ENCODE measurements around the gene KCNIP4.

Gene KCNIP4

GRCh38 chr4:21811565-21811964, 137.0 kb downstream of the KCNIP4 start:
- H3K56ac ChIP-seq (ENCODE audit: low read length) = no peak overlapping the region
- no peak overlapping the region for H3K4me2 ChIP-seq (ENCODE audit: low read length)
- WGBS (ENCODE audit: extremely low coverage, insufficient coverage, low lambda C conversion rate) = no CpG with 5 or more reads among the region's 1 CpG
- H3K79me2 ChIP-seq (ENCODE audit: control insufficient read depth, insufficient read depth, low read length) = no peaks in the 10 kb centered on the region
- H2BK15ac ChIP-seq (replicated peaks; ENCODE audit: low read depth) = no peak overlapping the region
- H3K4me3 ChIP-seq (ENCODE audit: low read length) = no peak overlapping the region
- no peaks in the 10 kb centered on the region for H3K4me1 ChIP-seq (ENCODE audit: control insufficient read depth, low read depth, low read length)
- no peaks in the 10 kb centered on the region for H3K36me3 ChIP-seq (ENCODE audit: control insufficient read depth, insufficient read depth, low read length)
- H3K4ac ChIP-seq (ENCODE audit: low read depth, low read length) = no peak overlapping the region
- H3K27ac ChIP-seq (ENCODE audit: low read depth, low read length) = no peak overlapping the region
- H2AK5ac ChIP-seq (ENCODE audit: low read length) = no peak overlapping the region
- H2BK120ac ChIP-seq (ENCODE audit: low read depth, low read length) = no peak overlapping the region
- DNase-seq = peak; percentile 21
- no peaks in the 10 kb centered on the region for H3K79me1 ChIP-seq (ENCODE audit: low read length)
- no peak overlapping the region for H3K23ac ChIP-seq (ENCODE audit: low read length)
- H3K27me3 ChIP-seq (ENCODE audit: insufficient read depth, low read length, poor library complexity) = no peaks in the 10 kb centered on the region
- no peak overlapping the region for H4K5ac ChIP-seq (ENCODE audit: low read length)
- no peak overlapping the region for H3K9ac ChIP-seq (ENCODE audit: low read length)
- no peak overlapping the region for H2BK5ac ChIP-seq (ENCODE audit: low read length)
- no peak overlapping the region for H3K18ac ChIP-seq (ENCODE audit: low read length)
- H4K8ac ChIP-seq (ENCODE audit: low read depth, low read length) = no peak overlapping the region

- Histone ChIP-seq H2BK5ac (ENCODE audit: low read length) (no peak overlapping the region), H3K23ac (ENCODE audit: low read length) (no peak overlapping the region), H3K4ac (ENCODE audit: low read depth, low read length) (no peak overlapping the region), H3K79me1 (ENCODE audit: low read length) (no peaks in the 10 kb centered on the region), H2BK15ac (replicated peaks; ENCODE audit: low read depth) (no peak overlapping the region), H3K56ac (ENCODE audit: low read length) (no peak overlapping the region), H3K27ac (ENCODE audit: low read depth, low read length) (no peak overlapping the region), H3K36me3 (ENCODE audit: control insufficient read depth, insufficient read depth, low read length) (no peaks in the 10 kb centered on the region), H4K5ac (ENCODE audit: low read length) (no peak overlapping the region), H3K27me3 (ENCODE audit: insufficient read depth, low read length, poor library complexity) (no peaks in the 10 kb centered on the region), H2BK120ac (ENCODE audit: low read depth, low read length) (no peak overlapping the region), H3K4me2 (ENCODE audit: low read length) (no peak overlapping the region), H3K4me1 (ENCODE audit: control insufficient read depth, low read depth, low read length) (no peaks in the 10 kb centered on the region), H3K79me2 (ENCODE audit: control insufficient read depth, insufficient read depth, low read length) (no peaks in the 10 kb centered on the region), H4K8ac (ENCODE audit: low read depth, low read length) (no peak overlapping the region), H3K9ac (ENCODE audit: low read length) (no peak overlapping the region), H3K18ac (ENCODE audit: low read length) (no peak overlapping the region), H2AK5ac (ENCODE audit: low read length) (no peak overlapping the region), H3K4me3 (ENCODE audit: low read length) (no peak overlapping the region)
- no peak for DNase-seq
- WGBS (ENCODE audit: extremely low coverage, insufficient coverage, low lambda C conversion rate) = no CpG with 5 or more reads among the region's 3 CpGs
Measured at GRCh38 chr4:21806991-21807390, 141.6 kb downstream of the KCNIP4 start.

- DNase-seq = no peak
- H3K36me3 ChIP-seq (ENCODE audit: control insufficient read depth, insufficient read depth, low read length) = no peaks in the 10 kb centered on the region
- H3K27me3 ChIP-seq (ENCODE audit: insufficient read depth, low read length, poor library complexity) = no peaks in the 10 kb centered on the region
- no peak overlapping the region for H3K27ac ChIP-seq (ENCODE audit: low read depth, low read length)
- no CpG with 5 or more reads among the region's 1 CpG for WGBS (ENCODE audit: extremely low coverage, insufficient coverage, low lambda C conversion rate)
- no peaks in the 10 kb centered on the region for H3K79me1 ChIP-seq (ENCODE audit: low read length)
- no peak overlapping the region for H4K8ac ChIP-seq (ENCODE audit: low read depth, low read length)
- H3K4me1 ChIP-seq (ENCODE audit: control insufficient read depth, low read depth, low read length) = no peaks in the 10 kb centered on the region
- no peak overlapping the region for H3K4me2 ChIP-seq (ENCODE audit: low read length)
- no peak overlapping the region for H2BK15ac ChIP-seq (replicated peaks; ENCODE audit: low read depth)
- no peak overlapping the region for H2BK5ac ChIP-seq (ENCODE audit: low read length)
- H3K56ac ChIP-seq (ENCODE audit: low read length) = no peak overlapping the region
- H2BK120ac ChIP-seq (ENCODE audit: low read depth, low read length) = no peak overlapping the region
- no peak overlapping the region for H3K4ac ChIP-seq (ENCODE audit: low read depth, low read length)
- H3K9ac ChIP-seq (ENCODE audit: low read length) = no peak overlapping the region
- no peak overlapping the region for H3K4me3 ChIP-seq (ENCODE audit: low read length)
- no peak overlapping the region for H2AK5ac ChIP-seq (ENCODE audit: low read length)
- H4K5ac ChIP-seq (ENCODE audit: low read length) = no peak overlapping the region
- H3K18ac ChIP-seq (ENCODE audit: low read length) = no peak overlapping the region
- no peak overlapping the region for H3K23ac ChIP-seq (ENCODE audit: low read length)
- H3K79me2 ChIP-seq (ENCODE audit: control insufficient read depth, insufficient read depth, low read length) = no peaks in the 10 kb centered on the region
Measured at GRCh38 chr4:21802406-21802805, 146.2 kb downstream of the KCNIP4 start.

- Histone ChIP-seq H4K5ac (ENCODE audit: low read length) (no peak overlapping the region), H3K18ac (ENCODE audit: low read length) (no peak overlapping the region), H2AK5ac (ENCODE audit: low read length) (no peak overlapping the region), H3K4me1 (ENCODE audit: control insufficient read depth, low read depth, low read length) (no peaks in the 10 kb centered on the region), H3K56ac (ENCODE audit: low read length) (no peak overlapping the region), H3K4me3 (ENCODE audit: low read length) (no peak overlapping the region), H2BK5ac (ENCODE audit: low read length) (no peak overlapping the region), H3K4me2 (ENCODE audit: low read length) (no peak overlapping the region), H3K4ac (ENCODE audit: low read depth, low read length) (no peak overlapping the region), H3K79me2 (ENCODE audit: control insufficient read depth, insufficient read depth, low read length) (no peaks in the 10 kb centered on the region), H3K27me3 (ENCODE audit: insufficient read depth, low read length, poor library complexity) (no peaks in the 10 kb centered on the region), H3K79me1 (ENCODE audit: low read length) (no peaks in the 10 kb centered on the region), H4K8ac (ENCODE audit: low read depth, low read length) (no peak overlapping the region), H3K27ac (ENCODE audit: low read depth, low read length) (no peak overlapping the region), H3K36me3 (ENCODE audit: control insufficient read depth, insufficient read depth, low read length) (no peaks in the 10 kb centered on the region), H3K9ac (ENCODE audit: low read length) (no peak overlapping the region), H2BK15ac (replicated peaks; ENCODE audit: low read depth) (no peak overlapping the region), H2BK120ac (ENCODE audit: low read depth, low read length) (no peak overlapping the region), H3K23ac (ENCODE audit: low read length) (no peak overlapping the region)
- DNase-seq = no peak
- no CpG with 5 or more reads among the region's 5 CpGs for WGBS (ENCODE audit: extremely low coverage, insufficient coverage, low lambda C conversion rate)
Measured at GRCh38 chr4:21801661-21802385, 146.7 kb downstream of the KCNIP4 start.

GRCh38 chr4:21795091-21795490, 153.5 kb downstream of the KCNIP4 start:
- Histone ChIP-seq H3K27me3 (ENCODE audit: insufficient read depth, low read length, poor library complexity) (no peaks in the 10 kb centered on the region), H3K9ac (ENCODE audit: low read length) (no peak overlapping the region), H3K36me3 (ENCODE audit: control insufficient read depth, insufficient read depth, low read length) (no peaks in the 10 kb centered on the region), H3K4me3 (ENCODE audit: low read length) (no peak overlapping the region), H3K4me1 (ENCODE audit: control insufficient read depth, low read depth, low read length) (no peaks in the 10 kb centered on the region), H3K4me2 (ENCODE audit: low read length) (no peak overlapping the region), H3K23ac (ENCODE audit: low read length) (no peak overlapping the region), H3K18ac (ENCODE audit: low read length) (no peak overlapping the region), H3K27ac (ENCODE audit: low read depth, low read length) (no peak overlapping the region), H2BK120ac (ENCODE audit: low read depth, low read length) (no peak overlapping the region), H4K5ac (ENCODE audit: low read length) (no peak overlapping the region), H3K79me2 (ENCODE audit: control insufficient read depth, insufficient read depth, low read length) (no peaks in the 10 kb centered on the region), H2BK5ac (ENCODE audit: low read length) (no peak overlapping the region), H4K8ac (ENCODE audit: low read depth, low read length) (no peak overlapping the region), H2AK5ac (ENCODE audit: low read length) (no peak overlapping the region), H2BK15ac (replicated peaks; ENCODE audit: low read depth) (no peak overlapping the region), H3K56ac (ENCODE audit: low read length) (no peak overlapping the region), H3K79me1 (ENCODE audit: low read length) (no peaks in the 10 kb centered on the region), H3K4ac (ENCODE audit: low read depth, low read length) (no peak overlapping the region)
- no CpG with 5 or more reads among the region's 9 CpGs for WGBS (ENCODE audit: extremely low coverage, insufficient coverage, low lambda C conversion rate)
- no peak for DNase-seq

GRCh38 chr4:21792736-21793135, 155.8 kb downstream of the KCNIP4 start:
- H2BK15ac ChIP-seq (replicated peaks; ENCODE audit: low read depth) = no peak overlapping the region
- H3K4ac ChIP-seq (ENCODE audit: low read depth, low read length) = no peak overlapping the region
- H2BK120ac ChIP-seq (ENCODE audit: low read depth, low read length) = no peak overlapping the region
- H3K79me1 ChIP-seq (ENCODE audit: low read length) = no peaks in the 10 kb centered on the region
- H2AK5ac ChIP-seq (ENCODE audit: low read length) = no peak overlapping the region
- H3K27ac ChIP-seq (ENCODE audit: low read depth, low read length) = no peak overlapping the region
- no peak overlapping the region for H3K4me2 ChIP-seq (ENCODE audit: low read length)
- H3K56ac ChIP-seq (ENCODE audit: low read length) = no peak overlapping the region
- H3K79me2 ChIP-seq (ENCODE audit: control insufficient read depth, insufficient read depth, low read length) = no peaks in the 10 kb centered on the region
- no peaks in the 10 kb centered on the region for H3K27me3 ChIP-seq (ENCODE audit: insufficient read depth, low read length, poor library complexity)
- no peaks in the 10 kb centered on the region for H3K36me3 ChIP-seq (ENCODE audit: control insufficient read depth, insufficient read depth, low read length)
- no peak overlapping the region for H3K18ac ChIP-seq (ENCODE audit: low read length)
- DNase-seq = no peak
- H4K5ac ChIP-seq (ENCODE audit: low read length) = no peak overlapping the region
- no peaks in the 10 kb centered on the region for H3K4me1 ChIP-seq (ENCODE audit: control insufficient read depth, low read depth, low read length)
- H3K23ac ChIP-seq (ENCODE audit: low read length) = no peak overlapping the region
- H3K9ac ChIP-seq (ENCODE audit: low read length) = no peak overlapping the region
- H2BK5ac ChIP-seq (ENCODE audit: low read length) = no peak overlapping the region
- no peak overlapping the region for H3K4me3 ChIP-seq (ENCODE audit: low read length)
- no peak overlapping the region for H4K8ac ChIP-seq (ENCODE audit: low read depth, low read length)
